Activated naive CD4-positive, alpha-beta T cell treated with anti-CD3 and anti-CD28 coated beads, Interleukin-2, amount 50 U/mL, for 72 hours (primary cell): ENCODE results near the gene VAMP3. TPM values are rescaled to one million over a fixed set of nuclear protein-coding genes. Genes with fewer than 3 reads are reported as not detected.

ENCODE experiments used
- total RNA-seq, 2 donors: library from RNA; stranded (reverse); gene quantifications; one replicate each; pipeline ENCODE4 v1.2.3, GENCODE V29; 2022

The VAMP3 gene
- total RNA-seq, 2 donors from 2014 or later, result 20.4 to 28.5 TPM

Other genes with a start within 250 kb of the VAMP3 start
- 1 to 10 TPM; 3.5 to 7.5 TPM for gene PER3, start 13.0 kb downstream of the VAMP3 start, total RNA-seq
- under 1 TPM in 1 of 2 donors, not detected in 1; 0.14 TPM for gene UTS2, start 81.8 kb downstream of the VAMP3 start, total RNA-seq
- 10 to 100 TPM; 10.8 to 66.8 TPM for gene TNFRSF9, start 169.5 kb downstream of the VAMP3 start, total RNA-seq
- 100 to 1,000 TPM; 385 to 475 TPM for gene PARK7, start 190.4 kb downstream of the VAMP3 start, total RNA-seq